Left ventricle myocardium inferior (tissue), 1 donor: ENCODE data around the gene PRCC. TPM values are rescaled to one million over a fixed set of nuclear protein-coding genes. Genes with fewer than 3 reads are reported as not detected.

Experiments used
- DNase-seq: peaks from one replicate; pipeline ENCODE4 v3.0.0-alpha.2; 2020
- H3K27ac ChIP-seq: fragments of 200-600 bp; replicated peaks from 2 replicates; pipeline ENCODE4 v1.8.0; 2021
- H3K27me3 ChIP-seq: fragments of 200-600 bp; 2 replicates; pipeline ENCODE4 v1.8.0; 2021; ENCODE audit warnings: low read depth
- H3K36me3 ChIP-seq: fragments of 200-600 bp; 2 replicates; pipeline ENCODE4 v1.8.0; 2021
- H3K4me1 ChIP-seq: fragments of 200-600 bp; 2 replicates; pipeline ENCODE4 v1.8.0; 2021
- H3K4me3 ChIP-seq: fragments of 200-600 bp; 2 replicates; pipeline ENCODE4 v1.8.0; 2021; ENCODE audit warnings: mild to moderate bottlenecking, moderate library complexity
- H3K9me3 ChIP-seq: fragments of 200-600 bp; replicated peaks from 2 replicates; pipeline ENCODE4 v1.8.0; 2021
- CTCF ChIP-seq: fragments of 200-600 bp; IDR thresholded peaks from 2 replicates; pipeline ENCODE4 v1.8.0; 2021; ENCODE audit warnings: antibody characterized with exemption, mild to moderate bottlenecking, borderline replicate concordance
- intact Hi-C: fragments of 100-400 bp; cut with micrococcal nuclease; formaldehyde crosslinking; loops from one replicate; pipeline ENCODE4 v1.11.0; 2022
- total RNA-seq: library from RNA; stranded (reverse); fragmentation: NEBNext Ultra II Directional; extraction: Animal tissue kit (Norgen Biotek cat#: 25700); gene quantifications from one replicate; pipeline ENCODE4 v1.2.1, GENCODE V29; 2021
- donor health status: DM: no; HTN: yes; CAD: no; lungs with severe emphysema.

Gene PRCC
- total RNA-seq, 1 donor from 2014 or later = 36.3 TPM

GRCh38 chr1:156775799-156776198 is 8.5 kb downstream of the PRCC start:
- intact Hi-C loops = no loop called here
- no peak for TF ChIP-seq CTCF
- H3K4me1 ChIP-seq = peaks cover 68% of the 10 kb centered on the region
- no peak overlapping the region for H3K4me3 ChIP-seq
- no peak overlapping the region for H3K27ac ChIP-seq
- no peak for DNase-seq
- H3K9me3 ChIP-seq = no peaks in the 10 kb centered on the region
- H3K27me3 ChIP-seq = no peaks in the 10 kb centered on the region
- no peaks in the 10 kb centered on the region for H3K36me3 ChIP-seq

- intact Hi-C loops = no loop called here
- no peak for TF ChIP-seq CTCF
- no peak overlapping the region for H3K4me3 ChIP-seq
- no peaks in the 10 kb centered on the region for H3K9me3 ChIP-seq
- H3K4me1 ChIP-seq = peaks cover 66% of the 10 kb centered on the region
- H3K27ac ChIP-seq = no peak overlapping the region
- DNase-seq = no peak
- peaks cover 6% of the 10 kb centered on the region for H3K36me3 ChIP-seq
- no peaks in the 10 kb centered on the region for H3K27me3 ChIP-seq
These were observed 9.6 kb downstream of the PRCC start for GRCh38 chr1:156776942-156777341.

GRCh38 chr1:156777573-156777972 is 10.2 kb downstream of the PRCC start:
- Histone ChIP-seq H3K9me3 (no peaks in the 10 kb centered on the region), H3K36me3 (peaks cover 11% of the 10 kb centered on the region), H3K27me3 (no peaks in the 10 kb centered on the region), H3K4me3 (no peak overlapping the region), H3K4me1 (peaks cover 66% of the 10 kb centered on the region), H3K27ac (no peak overlapping the region)
- TF ChIP-seq CTCF = no peak
- DNase-seq = no peak
- intact Hi-C loops = no loop called here

- intact Hi-C loops = no loop called here
- peaks cover 37% of the 10 kb centered on the region for H3K4me1 ChIP-seq
- DNase-seq = no peak
- peaks cover 49% of the 10 kb centered on the region for H3K36me3 ChIP-seq
- H3K9me3 ChIP-seq = no peaks in the 10 kb centered on the region
- H3K4me3 ChIP-seq = no peak overlapping the region
- TF ChIP-seq CTCF = no peak
- H3K27ac ChIP-seq = no peak overlapping the region
- no peaks in the 10 kb centered on the region for H3K27me3 ChIP-seq
These were observed 14.4 kb downstream of the PRCC start for GRCh38 chr1:156781585-156782186.

GRCh38 chr1:156785458-156785857 is 18.1 kb downstream of the PRCC start:
- Histone ChIP-seq H3K27me3 (no peaks in the 10 kb centered on the region), H3K9me3 (no peaks in the 10 kb centered on the region), H3K36me3 (peaks cover 75% of the 10 kb centered on the region), H3K4me1 (peaks cover 16% of the 10 kb centered on the region), H3K4me3 (no peak overlapping the region), H3K27ac (no peak overlapping the region)
- DNase-seq = no peak
- intact Hi-C loops = no loop called here
- no peak for TF ChIP-seq CTCF
